Neuronal stem cell (in vitro differentiated cells): ENCODE data around the gene ZNF846.
"Not testable (repeated sequence)": the region's sequence is repeated elsewhere in the genome, so short reads cannot be mapped to it uniquely, and the experiment has no call there.

ENCODE experiments used
- DNase-seq: peaks from one replicate; pipeline ENCODE4 v3.0.0-alpha.2; 2013; ENCODE audit warnings: low spot score
- H2AFZ ChIP-seq: one replicate; pipeline ENCODE4 v1.6.1; 2013; ENCODE audit warnings: mild to moderate bottlenecking, low read length, inconsistent platforms
- H2AK5ac ChIP-seq: 2 replicates; pipeline ENCODE4 v1.6.1; 2013; ENCODE audit warnings: low read depth, mild to moderate bottlenecking, inconsistent platforms, low read length, moderate library complexity, mixed read lengths
- H2BK120ac ChIP-seq: 2 replicates; pipeline ENCODE4 v1.6.1; 2013; ENCODE audit warnings: low read depth, mild to moderate bottlenecking, inconsistent platforms, low read length, moderate library complexity, mixed read lengths
- H2BK12ac ChIP-seq: one replicate; pipeline ENCODE4 v1.6.1; 2013; ENCODE audit warnings: low read length, inconsistent platforms
- H2BK15ac ChIP-seq: 2 replicates; pipeline ENCODE4 v1.6.1; 2013; ENCODE audit warnings: mild to moderate bottlenecking, low read length, inconsistent platforms, mixed read lengths
- H2BK5ac ChIP-seq: one replicate; pipeline ENCODE4 v1.6.1; 2013; ENCODE audit warnings: inconsistent platforms, mild to moderate bottlenecking, low read length, moderate library complexity
- H3K14ac ChIP-seq: one replicate; pipeline ENCODE4 v1.6.1; 2013; ENCODE audit warnings: low read length, inconsistent platforms
- H3K18ac ChIP-seq: 2 replicates; pipeline ENCODE4 v1.6.1; 2013; ENCODE audit warnings: low read length, inconsistent platforms
- H3K23ac ChIP-seq: 2 replicates; pipeline ENCODE4 v1.6.1; 2013; ENCODE audit warnings: low read depth, mild to moderate bottlenecking, mixed read lengths, low read length, inconsistent platforms; ENCODE audit not compliant: poor library complexity
- H3K27ac ChIP-seq: replicated peaks from 3 replicates; pipeline ENCODE4 v1.5.1; 2013; ENCODE audit warnings: low read length, inconsistent platforms
- H3K27me3 ChIP-seq, 3 experiments: 2 replicates each; pipeline ENCODE4 v1.6.1; 2013; ENCODE audit warnings: low read length in 3 of 3, mild to moderate bottlenecking in 2 of 3, inconsistent platforms in 1 of 3, low read depth in 1 of 3, mixed read lengths in 1 of 3, moderate library complexity in 1 of 3; ENCODE audit not compliant: control insufficient read depth in 3 of 3, insufficient read depth in 3 of 3
- H3K36me3 ChIP-seq, 2 donors: replicated peaks in 1 of 2; 2 replicates each; pipeline ENCODE4 v1.6.1; 2013; ENCODE audit warnings: low read length in 2 of 2; ENCODE audit not compliant: control insufficient read depth in 2 of 2, insufficient read depth in 2 of 2
- H3K4ac ChIP-seq: 2 replicates; pipeline ENCODE4 v1.6.1; 2013; ENCODE audit warnings: inconsistent platforms, mild to moderate bottlenecking, low read length, moderate library complexity
- H3K4me1 ChIP-seq, 2 donors: 1 replicate in 1 of 2; 2 replicates in 1 of 2; pipeline ENCODE4 v1.6.1; 2013; ENCODE audit warnings: low read length in 2 of 2, low read depth in 1 of 2; ENCODE audit not compliant: control insufficient read depth in 2 of 2, insufficient read depth in 1 of 2
- H3K4me2 ChIP-seq: one replicate; pipeline ENCODE4 v1.6.1; 2013; ENCODE audit warnings: mild to moderate bottlenecking, low read length, inconsistent platforms; ENCODE audit not compliant: insufficient read depth, poor library complexity, severe bottlenecking
- H3K4me3 ChIP-seq, 2 donors: 2 replicates each; pipeline ENCODE4 v1.5.1; 2013; ENCODE audit warnings: low read length in 2 of 2, mild to moderate bottlenecking in 2 of 2, inconsistent platforms in 1 of 2, moderate library complexity in 1 of 2
- H3K79me1 ChIP-seq: one replicate; pipeline ENCODE4 v1.6.1; 2013; ENCODE audit warnings: low read depth, mild to moderate bottlenecking, inconsistent platforms, low read length, moderate library complexity
- H3K9ac ChIP-seq: one replicate; pipeline ENCODE4 v1.6.1; 2013; ENCODE audit warnings: mild to moderate bottlenecking, low read depth, low read length, inconsistent platforms; ENCODE audit not compliant: poor library complexity
- H3K9me3 ChIP-seq, 2 donors: replicated peaks in 1 of 2; 2 replicates each; pipeline versions ENCODE3 to v1.6.1; 2013; ENCODE audit warnings: low read length in 2 of 2, mild to moderate bottlenecking in 2 of 2, inconsistent platforms in 1 of 2, low read depth in 1 of 2, mixed read lengths in 1 of 2, moderate library complexity in 1 of 2; ENCODE audit not compliant: control insufficient read depth in 2 of 2, insufficient read depth in 1 of 2
- H4K8ac ChIP-seq: one replicate; pipeline ENCODE4 v1.6.1; 2013; ENCODE audit warnings: low read depth, mild to moderate bottlenecking, inconsistent platforms, low read length, moderate library complexity
- H4K91ac ChIP-seq: one replicate; pipeline ENCODE4 v1.6.1; 2013; ENCODE audit warnings: low read length, low read depth, mild to moderate bottlenecking, inconsistent platforms; ENCODE audit not compliant: poor library complexity
- WGBS, 2 donors: extraction: QIAGEN DNeasy Blood & Tissue Kit; methylation state at CpG; one replicate each; pipeline ENCODE4 v1.1.7; 2013; ENCODE audit warnings: missing lambda C conversion rate in 2 of 2, mixed read lengths in 1 of 2; ENCODE audit not compliant: insufficient read length in 2 of 2, insufficient replicate concordance in 1 of 2; ENCODE audit errors: extremely low coverage in 2 of 2; 5-methylcytosine and 5-hydroxymethylcytosine counted together

The ZNF846 gene

GRCh38 chr19:9788604-9789003, 20.1 kb upstream of the ZNF846 start:
- not testable (repeated sequence) for H3K4me1 ChIP-seq, H2BK5ac ChIP-seq, H3K4me3 ChIP-seq, H2BK120ac ChIP-seq, H3K4ac ChIP-seq, H3K18ac ChIP-seq, H2BK12ac ChIP-seq, H3K9ac ChIP-seq, H4K8ac ChIP-seq, H3K27ac ChIP-seq, H3K14ac ChIP-seq, H3K4me2 ChIP-seq, H3K9me3 ChIP-seq, H3K79me1 ChIP-seq, H2BK15ac ChIP-seq, H2AK5ac ChIP-seq, H3K36me3 ChIP-seq, H2AFZ ChIP-seq, H3K23ac ChIP-seq, DNase-seq, H3K27me3 ChIP-seq, H4K91ac ChIP-seq
- no CpG with 5 or more reads among the region's 13 CpGs for WGBS, 2 donors

GRCh38 chr19:9786819-9787218, 18.3 kb upstream of the ZNF846 start:
- WGBS, 2 donors = no CpG with 5 or more reads among the region's 8 CpGs
- H4K91ac ChIP-seq = no peak overlapping the region
- no peak overlapping the region for H2BK15ac ChIP-seq
- no peak overlapping the region for H3K18ac ChIP-seq
- no peaks in the 10 kb centered on the region for H3K36me3 ChIP-seq
- no peaks in the 10 kb centered on the region for H3K27me3 ChIP-seq
- peaks cover 7 to 8% of the 10 kb centered on the region in 2 donors for H3K4me1 ChIP-seq
- H2AFZ ChIP-seq = peak overlapping the region; percentile 100
- no peak overlapping the region for H2BK5ac ChIP-seq
- no peak overlapping the region for H4K8ac ChIP-seq
- H3K79me1 ChIP-seq = no peaks in the 10 kb centered on the region
- no peak overlapping the region for H2AK5ac ChIP-seq
- H3K4ac ChIP-seq = no peak overlapping the region
- no peak overlapping the region for H3K9ac ChIP-seq
- no peaks in the 10 kb centered on the region for H3K9me3 ChIP-seq
- no peak overlapping the region for H3K14ac ChIP-seq
- no peak for DNase-seq
- no peak overlapping the region for H3K27ac ChIP-seq
- no peak overlapping the region for H2BK12ac ChIP-seq
- H3K4me3 ChIP-seq = no peak overlapping the region
- no peak overlapping the region for H2BK120ac ChIP-seq
- no peak overlapping the region for H3K4me2 ChIP-seq
- no peak overlapping the region for H3K23ac ChIP-seq

DNA sequence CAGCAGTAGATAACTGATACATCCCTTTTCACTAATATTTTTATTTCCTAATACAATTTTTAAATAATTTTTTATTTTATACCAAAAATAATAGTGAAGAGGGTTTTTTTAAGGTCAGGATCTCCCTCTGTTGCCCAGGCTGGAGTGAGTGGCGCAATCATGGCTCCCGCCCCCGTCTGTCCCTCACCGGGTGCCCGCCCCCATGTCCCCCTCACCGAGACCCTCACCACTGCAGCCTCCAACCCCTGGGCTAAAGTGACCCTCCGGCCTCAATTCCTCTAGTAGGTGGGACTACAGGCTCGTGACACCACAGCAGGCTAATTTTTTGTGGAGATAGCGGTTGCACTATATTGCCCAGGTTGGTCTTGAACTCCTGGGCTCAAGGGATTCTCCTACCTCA, 17.8 kb upstream of the ZNF846 start:
- Histone ChIP-seq H3K27me3 (no peaks in the 10 kb centered on the region), H2BK5ac (no peak overlapping the region), H3K4me2 (peak overlapping the region; percentile 89), H2AFZ (peak overlapping the region; percentile 100), H3K79me1 (no peaks in the 10 kb centered on the region), H4K91ac (no peak overlapping the region), H3K4me3 (peak overlapping the region in 1 of 2 donors; percentile 71), H2BK12ac (no peak overlapping the region), H3K4me1 (peaks cover 7 to 8% of the 10 kb centered on the region in 2 donors), H3K9me3 (no peaks in the 10 kb centered on the region), H2BK120ac (no peak overlapping the region), H3K9ac (no peak overlapping the region), H3K4ac (no peak overlapping the region), H3K27ac (peak overlapping the region; percentile 99), H3K18ac (peak overlapping the region; percentile 86), H2BK15ac (peak overlapping the region; percentile 32), H4K8ac (no peak overlapping the region), H3K36me3 (no peaks in the 10 kb centered on the region), H3K23ac (no peak overlapping the region), H3K14ac (no peak overlapping the region), H2AK5ac (no peak overlapping the region)
- no CpG with 5 or more reads among the region's 9 CpGs for WGBS, 2 donors
- DNase-seq = no peak

DNA sequence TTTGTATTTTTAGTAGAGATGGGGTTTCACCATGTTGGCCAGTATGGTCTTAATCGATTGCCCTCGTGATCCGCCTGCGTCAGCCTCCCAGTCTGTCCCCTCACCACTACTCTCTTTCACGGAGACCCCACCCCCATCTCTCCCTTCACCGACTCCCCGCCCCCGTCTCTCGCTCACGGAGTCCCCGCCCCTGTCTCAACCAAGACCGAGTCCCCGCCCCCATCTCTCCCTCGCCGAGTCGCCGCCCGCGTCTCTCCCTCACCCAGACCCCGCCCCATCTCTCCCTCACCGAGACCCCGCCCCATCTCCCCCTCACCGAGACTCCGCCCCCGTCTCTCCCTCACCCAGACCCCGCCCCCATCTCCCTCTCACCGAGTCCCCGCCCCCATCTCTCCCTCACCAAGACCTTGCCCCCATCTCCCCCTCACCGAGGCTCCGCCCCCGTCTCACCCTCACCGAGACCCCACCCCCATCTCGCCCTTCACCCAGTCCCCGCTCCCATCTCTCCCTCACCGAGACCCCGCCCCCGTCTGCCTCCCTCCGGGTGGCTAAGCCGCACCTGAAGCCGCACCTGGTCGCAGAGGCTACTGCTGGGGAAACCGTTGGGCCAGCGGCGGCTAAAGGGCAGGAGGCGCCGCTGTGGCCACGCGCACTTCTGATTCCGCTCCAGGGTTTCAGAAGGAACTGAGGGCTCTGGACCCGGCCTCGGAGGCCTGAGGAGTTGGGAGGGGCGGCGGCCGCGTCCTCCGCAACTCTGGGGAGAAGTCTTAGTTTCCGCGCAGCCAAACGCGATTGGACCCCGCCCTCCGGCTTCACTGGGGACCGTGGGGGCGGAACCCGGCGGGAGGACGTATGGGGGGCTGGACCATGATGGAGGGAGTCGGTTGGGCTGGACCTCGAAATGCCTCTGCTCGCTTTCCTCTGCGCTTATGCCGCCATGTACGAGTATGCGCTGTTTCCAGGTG, 17.1 kb upstream of the ZNF846 start:
- H2BK120ac ChIP-seq = no peak overlapping the region
- H3K4me2 ChIP-seq = peak overlapping the region; percentile 89
- no CpG with 5 or more reads among the region's 74 CpGs for WGBS, 2 donors
- H3K23ac ChIP-seq = peak overlapping the region; percentile 98
- peak overlapping the region; percentile 100 for H2AFZ ChIP-seq
- peak; percentile 98 for DNase-seq
- H3K4me3 ChIP-seq = peak overlapping the region; percentile 71 to 94
- H2AK5ac ChIP-seq = no peak overlapping the region
- H2BK15ac ChIP-seq = peak overlapping the region; percentile 75
- peak overlapping the region; percentile 84 for H3K14ac ChIP-seq
- peak overlapping the region; percentile 99 for H3K27ac ChIP-seq
- no peaks in the 10 kb centered on the region for H3K36me3 ChIP-seq
- H3K4ac ChIP-seq = no peak overlapping the region
- peaks cover 7 to 8% of the 10 kb centered on the region in 2 donors for H3K4me1 ChIP-seq
- H3K9me3 ChIP-seq = no peaks in the 10 kb centered on the region
- no peak overlapping the region for H4K8ac ChIP-seq
- H2BK5ac ChIP-seq = peak overlapping the region; percentile 99
- H3K79me1 ChIP-seq = no peaks in the 10 kb centered on the region
- peak overlapping the region; percentile 58 for H2BK12ac ChIP-seq
- H3K18ac ChIP-seq = peak overlapping the region; percentile 99
- peak overlapping the region; percentile 90 for H3K9ac ChIP-seq
- H3K27me3 ChIP-seq = no peaks in the 10 kb centered on the region
- H4K91ac ChIP-seq = no peak overlapping the region
